Natural killer cell (primary cell): ENCODE results near the gene MAST4. TPM values are rescaled to one million over a fixed set of nuclear protein-coding genes. Genes with fewer than 3 reads are reported as not detected.

Experiments used
- ATAC-seq, 3 donors: fragments of 150-1000 bp in 2 of 3; fragments of 200-7000 bp in 1 of 3; cut with Tn5 transposase; 1 replicate in 1 of 3; 2 replicates in 2 of 3; pipeline ENCODE4 v1.10.0; 2021; ENCODE audit warnings: mild to moderate bottlenecking in 2 of 3, moderate library complexity in 2 of 3
- DNase-seq, 2 donors: peaks; one replicate each; pipeline versions ENCODE4 v3.0.0 to v3.0.0-alpha.2; 2013 to 2021; ENCODE audit warnings: mixed read lengths in 1 of 2
- H3K27ac ChIP-seq: one replicate; pipeline ENCODE4 v1.5.1; 2013; ENCODE audit warnings: mild to moderate bottlenecking, low read length
- H3K27me3 ChIP-seq: one replicate; pipeline ENCODE4 v1.6.1; 2013; ENCODE audit warnings: low read length; ENCODE audit not compliant: control insufficient read depth, insufficient read depth
- H3K36me3 ChIP-seq: one replicate; pipeline ENCODE4 v1.6.1; 2013; ENCODE audit warnings: low read length; ENCODE audit not compliant: control insufficient read depth, insufficient read depth
- H3K4me1 ChIP-seq: one replicate; pipeline ENCODE4 v1.6.1; 2013; ENCODE audit warnings: low read length; ENCODE audit not compliant: control insufficient read depth, insufficient read depth
- H3K4me3 ChIP-seq: one replicate; pipeline ENCODE4 v1.5.1; 2013; ENCODE audit warnings: low read length
- H3K9me3 ChIP-seq: one replicate; pipeline ENCODE4 v1.6.1; 2013; ENCODE audit warnings: low read length; ENCODE audit not compliant: control insufficient read depth, insufficient read depth
- H3K27ac Mint-ChIP-seq, 2 donors: one replicate each; pipeline ENCODE4 v1.8.0; 2022; ENCODE audit warnings: mild to moderate bottlenecking in 2 of 2, mixed read lengths in 2 of 2, moderate library complexity in 1 of 2
- H3K27me3 Mint-ChIP-seq, 2 donors: one replicate each; pipeline ENCODE4 v1.8.0; 2022; ENCODE audit warnings: low read depth in 2 of 2, mixed read lengths in 2 of 2
- H3K36me3 Mint-ChIP-seq: one replicate; pipeline ENCODE4 v1.8.0; 2022; ENCODE audit warnings: mixed read lengths
- H3K4me1 Mint-ChIP-seq, 2 donors: one replicate each; pipeline ENCODE4 v1.8.0; 2022; ENCODE audit warnings: mixed read lengths in 2 of 2
- H3K4me3 Mint-ChIP-seq: one replicate; pipeline ENCODE4 v1.8.0; 2022; ENCODE audit warnings: mild to moderate bottlenecking, moderate library complexity, mixed read lengths
- H3K9me3 Mint-ChIP-seq, 2 donors: one replicate each; pipeline ENCODE4 v1.8.0; 2022; ENCODE audit warnings: mixed read lengths in 2 of 2
- whole genome bisulfite sequencing: methylation state at CpG from one replicate; pipeline ENCODE4 v1.1.7; 2013; ENCODE audit warnings: missing lambda C conversion rate; ENCODE audit not compliant: insufficient coverage; 5-methylcytosine and 5-hydroxymethylcytosine counted together
- intact Hi-C: fragments of 100-400 bp; cut with micrococcal nuclease; formaldehyde crosslinking; loops from one replicate; pipeline ENCODE4 v1.14.2; 2022
- total RNA-seq, 4 donors: library from RNA; stranded (reverse); fragments of 120-200 nt in 1 of 4; gene quantifications; one replicate each; pipeline versions ENCODE4 v1.2.3 to v1.2.4, GENCODE V29; 2013 to 2022
- TF ChIP-seq, protein P1 (sequence below): fragments of 200-600 bp; IDR thresholded peaks from one replicate; pipeline ENCODE4 v1.8.0; 2022; ENCODE audit warnings: antibody characterized with exemption

The MAST4 gene
- total RNA-seq, 3 donors from 2014 or later (not counting 1 experiment from before 2014, with no cell fraction given) = 6.5 to 14.1 (median 12.7) TPM

DNA sequence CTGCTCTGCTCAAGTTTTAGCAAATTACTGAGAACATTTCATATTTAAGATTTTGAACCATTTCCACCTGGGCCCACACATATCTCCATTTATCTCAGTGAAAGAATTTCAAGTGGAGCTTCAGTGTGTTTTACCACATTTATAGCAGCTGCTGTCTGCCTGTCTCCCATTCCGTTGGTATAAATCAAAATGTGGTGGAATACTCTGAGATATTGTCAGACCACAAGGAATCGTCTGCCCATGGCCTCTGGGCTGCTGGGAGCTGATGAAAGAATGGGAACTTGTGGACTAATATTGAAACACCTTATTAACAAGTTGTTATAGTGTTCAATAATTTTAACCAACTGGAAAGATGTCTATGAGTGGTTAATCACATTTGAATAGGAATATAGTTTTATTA is 33.3 kb downstream of the MAST4 start:
- Histone ChIP-seq H3K4me3 (no peak overlapping the region), H3K27ac (no peak overlapping the region), H3K27me3 (no peaks in the 10 kb centered on the region), H3K9me3 (no peaks in the 10 kb centered on the region), H3K36me3 (no peaks in the 10 kb centered on the region), H3K4me1 (no peaks in the 10 kb centered on the region)
- 91% methylated on average over 1 of the region's 2 CpGs for WGBS
- intact Hi-C loops = no loop called here
- no peaks in the 10 kb centered on the region for H3K36me3 Mint-ChIP-seq
- H3K4me1 Mint-ChIP-seq = no peaks in the 10 kb centered on the region
- H3K27me3 Mint-ChIP-seq = no peaks in the 10 kb centered on the region
- TF ChIP-seq, protein P1, sequence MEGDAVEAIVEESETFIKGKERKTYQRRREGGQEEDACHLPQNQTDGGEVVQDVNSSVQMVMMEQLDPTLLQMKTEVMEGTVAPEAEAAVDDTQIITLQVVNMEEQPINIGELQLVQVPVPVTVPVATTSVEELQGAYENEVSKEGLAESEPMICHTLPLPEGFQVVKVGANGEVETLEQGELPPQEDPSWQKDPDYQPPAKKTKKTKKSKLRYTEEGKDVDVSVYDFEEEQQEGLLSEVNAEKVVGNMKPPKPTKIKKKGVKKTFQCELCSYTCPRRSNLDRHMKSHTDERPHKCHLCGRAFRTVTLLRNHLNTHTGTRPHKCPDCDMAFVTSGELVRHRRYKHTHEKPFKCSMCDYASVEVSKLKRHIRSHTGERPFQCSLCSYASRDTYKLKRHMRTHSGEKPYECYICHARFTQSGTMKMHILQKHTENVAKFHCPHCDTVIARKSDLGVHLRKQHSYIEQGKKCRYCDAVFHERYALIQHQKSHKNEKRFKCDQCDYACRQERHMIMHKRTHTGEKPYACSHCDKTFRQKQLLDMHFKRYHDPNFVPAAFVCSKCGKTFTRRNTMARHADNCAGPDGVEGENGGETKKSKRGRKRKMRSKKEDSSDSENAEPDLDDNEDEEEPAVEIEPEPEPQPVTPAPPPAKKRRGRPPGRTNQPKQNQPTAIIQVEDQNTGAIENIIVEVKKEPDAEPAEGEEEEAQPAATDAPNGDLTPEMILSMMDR = no peak
- H3K27ac Mint-ChIP-seq = no peak overlapping the region
- no peak for DNase-seq
- H3K4me3 Mint-ChIP-seq = no peak overlapping the region
- no peak for ATAC-seq
- H3K9me3 Mint-ChIP-seq = no peaks in the 10 kb centered on the region

DNA sequence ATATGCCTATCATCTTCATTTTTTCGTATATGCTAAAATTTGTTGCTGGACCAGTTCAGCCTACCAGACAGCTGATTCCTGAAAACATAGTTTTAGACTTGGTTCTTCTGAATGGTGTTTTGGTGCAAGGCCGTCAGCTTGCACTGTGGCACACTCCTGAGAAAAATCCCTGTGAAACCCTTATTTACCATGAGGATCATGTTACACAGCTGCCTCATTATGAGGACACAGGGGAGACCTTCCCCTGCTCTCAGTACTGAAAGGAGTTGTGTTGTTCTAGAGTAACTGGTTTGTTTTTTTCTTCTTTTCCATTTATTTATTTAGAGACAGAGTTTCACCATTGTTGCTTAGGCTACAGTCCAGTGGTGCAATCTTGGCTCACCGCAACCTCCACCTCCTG is 37.6 kb downstream of the MAST4 start:
- Mint-ChIP-seq H3K9me3 (no peaks in the 10 kb centered on the region), H3K4me1 (no peaks in the 10 kb centered on the region), H3K4me3 (no peak overlapping the region), H3K27ac (no peak overlapping the region), H3K36me3 (no peaks in the 10 kb centered on the region), H3K27me3 (peaks cover 0 to 2% of the 10 kb centered on the region in 2 donors)
- no peaks in the 10 kb centered on the region for H3K4me1 ChIP-seq
- TF ChIP-seq, protein P1 = no peak
- 93% methylated on average over 3 of the region's 3 CpGs for WGBS
- no peaks in the 10 kb centered on the region for H3K27me3 ChIP-seq
- H3K4me3 ChIP-seq = no peak overlapping the region
- no peaks in the 10 kb centered on the region for H3K36me3 ChIP-seq
- no peak overlapping the region for H3K27ac ChIP-seq
- H3K9me3 ChIP-seq = no peaks in the 10 kb centered on the region
- ATAC-seq = no peak
- intact Hi-C loops = no loop called here
- no peak for DNase-seq

DNA sequence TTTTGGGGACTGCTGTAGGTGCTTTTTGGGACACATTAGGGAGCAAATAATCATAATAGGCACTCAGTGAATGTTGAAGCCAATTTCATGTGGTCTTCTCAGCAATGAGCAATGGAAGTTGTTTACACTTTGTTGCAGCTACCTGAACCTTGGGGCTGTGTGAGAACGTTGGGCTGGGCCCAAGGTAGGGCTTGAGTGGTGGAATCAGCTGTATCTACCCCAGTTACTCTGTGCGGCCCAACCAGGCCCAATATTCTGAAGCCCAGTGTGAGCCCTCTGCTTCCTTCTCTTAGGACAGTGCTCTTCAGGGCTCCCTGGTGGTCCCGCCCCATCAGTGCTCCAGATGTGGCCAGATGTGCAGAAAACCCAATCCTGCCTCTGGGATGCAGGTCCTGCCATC is 38.4 kb downstream of the MAST4 start:
- no peaks in the 10 kb centered on the region for H3K4me1 Mint-ChIP-seq
- H3K4me1 ChIP-seq = no peaks in the 10 kb centered on the region
- no peaks in the 10 kb centered on the region for H3K36me3 ChIP-seq
- TF ChIP-seq, protein P1 = no peak
- H3K4me3 ChIP-seq = no peak overlapping the region
- no peak overlapping the region for H3K27ac ChIP-seq
- no peaks in the 10 kb centered on the region for H3K27me3 ChIP-seq
- DNase-seq = no peak
- no peaks in the 10 kb centered on the region for H3K9me3 ChIP-seq
- WGBS = 50% methylated on average over 3 of the region's 3 CpGs
- peak in 1 of 3 donors; percentile 24 for ATAC-seq
- intact Hi-C loops = no loop called here
- H3K36me3 Mint-ChIP-seq = no peaks in the 10 kb centered on the region
- no peak overlapping the region for H3K27ac Mint-ChIP-seq
- no peaks in the 10 kb centered on the region for H3K9me3 Mint-ChIP-seq
- peaks cover 0 to 4% of the 10 kb centered on the region in 2 donors for H3K27me3 Mint-ChIP-seq
- H3K4me3 Mint-ChIP-seq = no peak overlapping the region

- H3K36me3 Mint-ChIP-seq = no peaks in the 10 kb centered on the region
- no peaks in the 10 kb centered on the region for H3K9me3 ChIP-seq
- ATAC-seq = no peak
- DNase-seq = no peak
- no peak overlapping the region for H3K27ac Mint-ChIP-seq
- no peak overlapping the region for H3K4me3 ChIP-seq
- no peaks in the 10 kb centered on the region for H3K9me3 Mint-ChIP-seq
- H3K36me3 ChIP-seq = no peaks in the 10 kb centered on the region
- no peaks in the 10 kb centered on the region for H3K4me1 ChIP-seq
- H3K4me1 Mint-ChIP-seq = no peaks in the 10 kb centered on the region
- H3K27me3 Mint-ChIP-seq = peaks cover 0 to 4% of the 10 kb centered on the region in 2 donors
- intact Hi-C loops = no loop called here
- TF ChIP-seq, protein P1 = no peak
- no peak overlapping the region for H3K4me3 Mint-ChIP-seq
- WGBS = 92% methylated on average over 3 of the region's 4 CpGs
- no peaks in the 10 kb centered on the region for H3K27me3 ChIP-seq
- H3K27ac ChIP-seq = no peak overlapping the region
These were observed 41.8 kb downstream of the MAST4 start for GRCh38 chr5:66637994-66638393.
